HEK293T (cell line): ENCODE measurements around the gene PEAK1.

ENCODE experiments used
- ARNT ChIP-seq: fragments of 450-650 bp; IDR thresholded peaks from 2 replicates; pipeline ENCODE4 v1.6.1; 2017; ENCODE audit warnings: mild to moderate bottlenecking
- BHLHE40 ChIP-seq: fragments of 450-650 bp; IDR thresholded peaks from 2 replicates; pipeline ENCODE4 v1.6.1; 2016; ENCODE audit warnings: mild to moderate bottlenecking, moderate library complexity, borderline replicate concordance
- ELF4 ChIP-seq: fragments of 450-650 bp; IDR thresholded peaks from 2 replicates; pipeline ENCODE4 v1.6.1; 2017; ENCODE audit warnings: antibody characterized with exemption
- FOXA1 ChIP-seq: fragments of 450-650 bp; IDR thresholded peaks from 2 replicates; pipeline ENCODE4 v1.6.1; 2016; ENCODE audit warnings: mild to moderate bottlenecking
- FOXM1 ChIP-seq: fragments of 450-650 bp; IDR thresholded peaks from 2 replicates; pipeline ENCODE4 v1.6.1; 2017; ENCODE audit warnings: mild to moderate bottlenecking, borderline replicate concordance
- L3MBTL2 ChIP-seq: fragments of 450-650 bp; conservative IDR thresholded peaks from 2 replicates; pipeline ENCODE4 v1.6.1; 2016; ENCODE audit warnings: mild to moderate bottlenecking
- PKNOX1 ChIP-seq: fragments of 450-650 bp; IDR thresholded peaks from 2 replicates; pipeline ENCODE4 v1.6.1; 2016
- SP1 ChIP-seq: fragments of 450-650 bp; IDR thresholded peaks from 2 replicates; pipeline ENCODE4 v1.6.1; 2017
- SUZ12 ChIP-seq: fragments of 450-650 bp; IDR thresholded peaks from 2 replicates; pipeline ENCODE4 v1.6.1; 2016; ENCODE audit warnings: mild to moderate bottlenecking
- TARDBP ChIP-seq: fragments of 450-650 bp; IDR thresholded peaks from 2 replicates; pipeline ENCODE4 v1.6.1; 2016
- ZNF384 ChIP-seq: fragments of 450-650 bp; IDR thresholded peaks from 2 replicates; pipeline ENCODE4 v1.6.1; 2016

- no peak for TF ChIP-seq FOXM1
- TF ChIP-seq TARDBP = no peak
- no peak for TF ChIP-seq ZNF384
- no peak for TF ChIP-seq SUZ12
- no peak for TF ChIP-seq FOXA1
- no peak for TF ChIP-seq SP1
- no peak for TF ChIP-seq BHLHE40
- no peak for TF ChIP-seq L3MBTL2
- no peak for TF ChIP-seq ELF4
- TF ChIP-seq ARNT = no peak
- TF ChIP-seq PKNOX1 = no peak
These were observed 93.5 kb downstream of the PEAK1 start for GRCh38 chr15:77326366-77326765.
